A549 (cell line): ENCODE results near the gene DAGLB.
A peak's percentile ranks its signal among the peaks of the same experiment; 100 is the strongest.

ENCODE experiments used
- BHLHE40 ChIP-seq: IDR thresholded peaks from 2 replicates; pipeline ENCODE4 v1.6.1; 2012; ENCODE audit warnings: low read depth, low read length, inconsistent platforms
- CEBPB ChIP-seq, 2 experiments: fragments of >200 bp in 1 of 2; sonication (Bioruptor Twin) in 1 of 2; formaldehyde crosslinking in 1 of 2; IDR thresholded peaks; 2 replicates each; pipeline ENCODE4 v1.6.1; 2012 to 2016
- CTCF ChIP-seq: fragments of >200 bp; sonication (Bioruptor Twin); formaldehyde crosslinking; IDR thresholded peaks from 3 replicates; pipeline ENCODE4 v1.5.1; 2016
- E2F6 ChIP-seq: IDR thresholded peaks from 2 replicates; pipeline ENCODE4 v1.6.1; 2012; ENCODE audit warnings: low read depth, borderline replicate concordance
- EP300 ChIP-seq, 2 experiments: fragments of >200 bp; sonication (Bioruptor Twin); formaldehyde crosslinking; IDR thresholded peaks; 2 replicates in 1 of 2; 3 replicates in 1 of 2; pipeline ENCODE4 v1.6.1; 2016 to 2017
- ESRRA ChIP-seq: fragments of 150-350 bp; IDR thresholded peaks from 2 replicates; pipeline ENCODE4 v1.6.1; 2014; ENCODE audit warnings: mild to moderate bottlenecking, low read length, borderline replicate concordance
- HMGXB4 ChIP-seq: fragments of 250-450 bp; sonication (Bioruptor Pico); IDR thresholded peaks from 2 replicates; pipeline ENCODE4 v1.5.0; 2021; ENCODE audit warnings: mild to moderate bottlenecking, moderate library complexity, borderline replicate concordance
- MAX ChIP-seq: IDR thresholded peaks from 2 replicates; pipeline ENCODE4 v1.6.1; 2012
- NFE2L2 ChIP-seq: fragments of 150-350 bp; conservative IDR thresholded peaks from 2 replicates; pipeline ENCODE4 v1.6.1; 2014; ENCODE audit warnings: low read length
- POLR2A ChIP-seq: IDR thresholded peaks from 2 replicates; pipeline ENCODE4 v1.6.1; 2012; ENCODE audit warnings: mild to moderate bottlenecking, low read length
- POLR2AphosphoS2 ChIP-seq: conservative IDR thresholded peaks from 2 replicates; pipeline ENCODE4 v1.6.1; 2012; ENCODE audit warnings: low read length, improper control_type of control experiment, inconsistent platforms
- RCOR1 ChIP-seq: fragments of 150-350 bp; IDR thresholded peaks from 2 replicates; pipeline ENCODE4 v1.6.1; 2014; ENCODE audit warnings: antibody characterized with exemption, low read length, low read depth
- REST ChIP-seq: fragments of 200-600 bp; sonication (generic); IDR thresholded peaks from 2 replicates; pipeline ENCODE4 v1.6.1; 2016; ENCODE audit warnings: antibody characterized with exemption, mild to moderate bottlenecking, moderate library complexity
- RFX5 ChIP-seq: fragments of 450-650 bp; IDR thresholded peaks from 2 replicates; pipeline ENCODE4 v1.7.1; 2014; ENCODE audit warnings: antibody characterized with exemption, mild to moderate bottlenecking, moderate library complexity

GRCh38 chr7:6423942-6424701 lies 23.6 kb downstream of the DAGLB start:
- TF ChIP-seq NFE2L2: no peak
- peak; percentile 42 for TF ChIP-seq CTCF
- TF ChIP-seq EP300 (IDR thresholded peaks at IDR 0.05): no peak
- no peak for TF ChIP-seq CEBPB (IDR thresholded peaks at IDR 0.05)
- no peak for TF ChIP-seq POLR2A
- TF ChIP-seq RFX5: no peak
- no peak for TF ChIP-seq HMGXB4 (CRISPR knock-in tag)
- no peak for TF ChIP-seq E2F6
- no peak for TF ChIP-seq ESRRA
- TF ChIP-seq MAX: 0 out of 2 replicates have a peak, but pooled peaks have one; percentile 21
- no peak for TF ChIP-seq POLR2AphosphoS2
- TF ChIP-seq REST: no peak
- no peak for TF ChIP-seq BHLHE40
- TF ChIP-seq RCOR1: no peak
